NCI-H2107 treated with DMSO at 0.1 percent for 48 hours (cell line): ENCODE data around the gene SPATA31C2.
"Not testable (repeated sequence)": the region's sequence is repeated elsewhere in the genome, so short reads cannot be mapped to it uniquely, and the experiment has no call there.

ENCODE experiments used
- DNase-seq: peaks from one replicate; lab custom pipeline; 2025; ENCODE audit not compliant: unreplicated experiment; lab: John Stamatoyannopoulos, UW

SPATA31C2 gene

GRCh38 chr9:88127700-88128300 is 10.5 kb downstream of the SPATA31C2 start:
- DNase-seq: not testable (repeated sequence)

GRCh38 chr9:88123413-88123812 is 14.9 kb downstream of the SPATA31C2 start:
- not testable (repeated sequence) for DNase-seq

GRCh38 chr9:88118121-88118520 is 20.2 kb downstream of the SPATA31C2 start:
- DNase-seq: not testable (repeated sequence)

- DNase-seq: not testable (repeated sequence)
Observed at GRCh38 chr9:88114968-88115612, 23.2 kb downstream of the SPATA31C2 start.

GRCh38 chr9:88114283-88114967 is 23.9 kb downstream of the SPATA31C2 start:
- DNase-seq: not testable (repeated sequence)

- not testable (repeated sequence) for DNase-seq
Observed at GRCh38 chr9:88113156-88114130, 24.8 kb downstream of the SPATA31C2 start.

GRCh38 chr9:88110026-88110425 is 28.2 kb downstream of the SPATA31C2 start:
- DNase-seq: no peak

GRCh38 chr9:88108779-88109178 is 29.5 kb downstream of the SPATA31C2 start:
- no peak for DNase-seq

- DNase-seq: no peak
Observed at GRCh38 chr9:88106492-88106891, 31.8 kb downstream of the SPATA31C2 start.

- no peak for DNase-seq
Observed at GRCh38 chr9:88092797-88093331, 45.4 kb downstream of the SPATA31C2 start.

GRCh38 chr9:88090151-88090581 is 48.1 kb downstream of the SPATA31C2 start:
- DNase-seq: no peak

GRCh38 chr9:88087906-88088305 is 50.4 kb downstream of the SPATA31C2 start:
- no peak for DNase-seq

GRCh38 chr9:88085476-88085875 is 52.8 kb downstream of the SPATA31C2 start:
- DNase-seq: no peak

GRCh38 chr9:88084357-88085183 is 53.7 kb downstream of the SPATA31C2 start:
- no peak for DNase-seq
